DND-41 (cell line): ENCODE results near the gene STAG1.

Experiments used
- CTCF ChIP-seq: IDR thresholded peaks from 2 replicates; pipeline ENCODE4 v1.5.1; 2012; ENCODE audit warnings: borderline replicate concordance, low read length, moderate library complexity, mild to moderate bottlenecking; ENCODE audit not compliant: poor library complexity, severe bottlenecking; ENCODE audit errors: extremely low read depth
- EZH2 ChIP-seq: IDR thresholded peaks from 3 replicates; pipeline ENCODE4 v1.6.1; 2012; ENCODE audit warnings: borderline replicate concordance, low read depth, mild to moderate bottlenecking, moderate library complexity, low read length, inconsistent platforms; ENCODE audit not compliant: severe bottlenecking

GRCh38 chr3:136642711-136643110 is 109.5 kb downstream of the STAG1 start:
- TF ChIP-seq EZH2 (no peak), CTCF (no peak)
